Mesothelial cell of epicardium (in vitro differentiated cells): ENCODE results near the gene DDAH1. TPM values are rescaled to one million over a fixed set of nuclear protein-coding genes. Genes with fewer than 3 reads are reported as not detected.

Experiments
- DNase-seq, 2 experiments: peaks; one replicate each; pipeline ENCODE4 v3.0.0; 2021; ENCODE audit warnings: low spot score in 2 of 2; ENCODE audit not compliant: unreplicated experiment in 2 of 2
- H3K27ac Mint-ChIP-seq: 2 replicates; pipeline ENCODE4 v1.8.0; 2021; ENCODE audit warnings: mixed read lengths
- H3K27me3 Mint-ChIP-seq: 2 replicates; pipeline ENCODE4 v1.8.0; 2021; ENCODE audit warnings: low read depth, mixed read lengths
- H3K36me3 Mint-ChIP-seq: 2 replicates; pipeline ENCODE4 v1.8.0; 2021; ENCODE audit warnings: mixed read lengths
- H3K4me1 Mint-ChIP-seq: 2 replicates; pipeline ENCODE4 v1.8.0; 2021; ENCODE audit warnings: mixed read lengths
- H3K4me3 Mint-ChIP-seq: 2 replicates; pipeline ENCODE4 v1.8.0; 2021; ENCODE audit warnings: mild to moderate bottlenecking, moderate library complexity, mixed read lengths
- H3K9me3 Mint-ChIP-seq: 2 replicates; pipeline ENCODE4 v1.8.0; 2021; ENCODE audit warnings: mixed read lengths
- total RNA-seq: library from RNA; stranded (reverse); gene quantifications from 3 replicates; pipeline ENCODE4 v1.2.1, GENCODE V29; 2021
- TF ChIP-seq, protein P1 (sequence below): fragments of 200-600 bp; sonication (generic); IDR thresholded peaks from one replicate; pipeline ENCODE4 v1.5.0; 2021; ENCODE audit warnings: antibody characterized with exemption; ENCODE audit not compliant: unreplicated experiment

The DDAH1 gene
- total RNA-seq, 1 donor from 2014 or later, result 26.1 TPM

DNA sequence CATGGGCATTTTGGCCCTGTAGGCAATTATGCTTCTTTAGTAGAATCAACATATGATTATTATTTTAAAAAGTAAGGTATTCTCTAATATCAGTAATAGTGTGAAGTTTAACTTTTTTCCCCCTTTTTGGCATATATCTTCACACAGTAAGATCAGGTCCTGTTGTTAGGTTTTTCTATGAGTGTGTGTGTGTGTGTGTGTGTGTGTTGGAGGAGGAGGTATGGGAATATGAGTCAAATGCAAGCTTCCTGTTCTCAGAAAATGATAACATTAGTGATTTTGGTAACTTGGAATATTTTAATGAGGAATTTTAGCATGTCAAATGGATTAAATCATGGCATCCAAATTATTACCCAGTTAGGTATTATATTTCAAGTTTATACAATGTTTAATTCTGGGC, 122.8 kb downstream of the DDAH1 start:
- TF ChIP-seq, protein P1, sequence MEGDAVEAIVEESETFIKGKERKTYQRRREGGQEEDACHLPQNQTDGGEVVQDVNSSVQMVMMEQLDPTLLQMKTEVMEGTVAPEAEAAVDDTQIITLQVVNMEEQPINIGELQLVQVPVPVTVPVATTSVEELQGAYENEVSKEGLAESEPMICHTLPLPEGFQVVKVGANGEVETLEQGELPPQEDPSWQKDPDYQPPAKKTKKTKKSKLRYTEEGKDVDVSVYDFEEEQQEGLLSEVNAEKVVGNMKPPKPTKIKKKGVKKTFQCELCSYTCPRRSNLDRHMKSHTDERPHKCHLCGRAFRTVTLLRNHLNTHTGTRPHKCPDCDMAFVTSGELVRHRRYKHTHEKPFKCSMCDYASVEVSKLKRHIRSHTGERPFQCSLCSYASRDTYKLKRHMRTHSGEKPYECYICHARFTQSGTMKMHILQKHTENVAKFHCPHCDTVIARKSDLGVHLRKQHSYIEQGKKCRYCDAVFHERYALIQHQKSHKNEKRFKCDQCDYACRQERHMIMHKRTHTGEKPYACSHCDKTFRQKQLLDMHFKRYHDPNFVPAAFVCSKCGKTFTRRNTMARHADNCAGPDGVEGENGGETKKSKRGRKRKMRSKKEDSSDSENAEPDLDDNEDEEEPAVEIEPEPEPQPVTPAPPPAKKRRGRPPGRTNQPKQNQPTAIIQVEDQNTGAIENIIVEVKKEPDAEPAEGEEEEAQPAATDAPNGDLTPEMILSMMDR, result no peak
- no peak overlapping the region for H3K4me3 Mint-ChIP-seq
- peaks cover 17% of the 10 kb centered on the region for H3K4me1 Mint-ChIP-seq
- no peaks in the 10 kb centered on the region for H3K36me3 Mint-ChIP-seq
- no peaks in the 10 kb centered on the region for H3K9me3 Mint-ChIP-seq
- no peaks in the 10 kb centered on the region for H3K27me3 Mint-ChIP-seq
- no peak for DNase-seq
- H3K27ac Mint-ChIP-seq, result no peak overlapping the region

DNA sequence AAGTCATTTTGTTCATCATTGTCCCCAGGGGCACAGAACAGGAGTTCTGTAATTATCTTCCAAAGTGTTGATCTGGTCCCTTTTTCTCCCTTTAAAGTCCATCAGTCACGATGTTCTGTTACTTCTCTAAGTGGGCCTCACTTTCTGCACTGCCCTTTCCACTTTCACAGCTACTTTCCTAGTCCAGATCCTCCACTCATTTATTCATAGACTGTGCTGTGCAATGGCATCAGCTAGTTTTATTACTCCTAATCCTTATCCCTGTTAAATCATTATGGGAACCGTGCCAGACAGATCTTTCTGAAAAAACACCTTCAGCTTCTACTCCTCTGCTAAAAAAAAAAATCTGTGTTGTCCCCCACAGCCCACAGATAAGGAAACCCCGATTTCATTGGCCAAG, 124.5 kb downstream of the DDAH1 start:
- Mint-ChIP-seq H3K4me1 (peaks cover 17% of the 10 kb centered on the region), H3K9me3 (no peaks in the 10 kb centered on the region), H3K27me3 (no peaks in the 10 kb centered on the region), H3K36me3 (no peaks in the 10 kb centered on the region), H3K27ac (no peak overlapping the region), H3K4me3 (no peak overlapping the region)
- TF ChIP-seq, protein P1, result no peak
- DNase-seq, result no peak

DNA sequence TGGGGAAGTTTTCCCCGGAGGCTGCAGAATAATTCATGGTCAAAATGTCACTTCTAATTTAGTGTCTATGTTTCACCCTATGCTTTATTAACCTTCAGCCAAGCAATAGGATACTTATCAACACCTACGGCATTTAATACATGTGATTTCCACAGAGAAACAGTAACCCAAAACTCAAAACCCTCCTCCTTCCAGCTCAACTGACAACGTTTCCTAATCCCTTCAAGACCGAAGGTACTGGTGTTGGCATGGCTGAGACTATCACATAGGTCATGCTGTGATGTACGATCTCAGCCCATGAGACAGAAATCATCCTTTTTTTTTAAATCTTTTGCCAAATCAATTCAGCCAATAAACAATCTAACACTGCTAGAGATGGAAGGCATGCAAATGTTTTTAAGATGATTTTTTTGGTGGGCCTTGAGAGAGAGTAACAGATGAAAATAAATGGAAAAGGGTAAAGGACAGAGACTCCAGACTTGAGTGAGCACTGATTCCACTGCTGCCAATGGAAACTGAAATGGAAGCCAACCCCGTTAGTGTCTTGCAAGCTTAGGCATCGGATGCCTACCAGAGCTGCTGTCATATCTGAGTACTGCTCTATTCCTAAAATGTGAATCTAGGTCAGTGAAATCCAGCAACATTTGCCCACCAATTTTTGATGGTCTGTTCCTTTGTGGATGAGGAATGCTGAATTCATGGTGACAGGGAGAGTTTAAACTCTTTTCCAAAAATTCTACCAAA, 125.1 kb downstream of the DDAH1 start:
- no peak overlapping the region for H3K4me3 Mint-ChIP-seq
- TF ChIP-seq, protein P1, result no peak
- no peaks in the 10 kb centered on the region for H3K36me3 Mint-ChIP-seq
- no peaks in the 10 kb centered on the region for H3K27me3 Mint-ChIP-seq
- H3K27ac Mint-ChIP-seq, result no peak overlapping the region
- H3K4me1 Mint-ChIP-seq, result peaks cover 17% of the 10 kb centered on the region
- DNase-seq, result no peak
- no peaks in the 10 kb centered on the region for H3K9me3 Mint-ChIP-seq

- no peaks in the 10 kb centered on the region for H3K27me3 Mint-ChIP-seq
- peaks cover 4% of the 10 kb centered on the region for H3K36me3 Mint-ChIP-seq
- DNase-seq, result no peak
- TF ChIP-seq, protein P1, result no peak
- peaks cover 17% of the 10 kb centered on the region for H3K4me1 Mint-ChIP-seq
- peaks cover 2% of the 10 kb centered on the region for H3K9me3 Mint-ChIP-seq
- H3K27ac Mint-ChIP-seq, result no peak overlapping the region
- no peak overlapping the region for H3K4me3 Mint-ChIP-seq
Observed at GRCh38 chr1:85339089-85339488, 125.9 kb downstream of the DDAH1 start.

DNA sequence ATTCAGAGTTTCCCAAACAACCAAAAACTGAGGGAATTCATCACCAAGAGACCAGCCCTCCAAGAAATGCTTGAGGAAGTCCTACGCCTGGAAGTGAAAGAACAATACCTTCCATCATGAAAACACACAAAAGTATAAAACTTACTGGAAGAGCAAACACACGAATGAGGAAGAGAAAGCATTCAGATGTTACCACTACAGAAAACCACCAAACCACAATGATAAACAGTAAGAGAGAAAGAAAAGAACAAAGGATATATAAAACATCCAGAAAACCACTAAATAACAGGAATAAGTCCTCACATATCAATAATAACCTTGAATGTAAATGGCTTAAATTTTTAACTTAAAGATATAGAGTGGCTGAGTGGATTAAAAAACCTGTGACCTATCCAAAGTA, 130.0 kb downstream of the DDAH1 start:
- no peak overlapping the region for H3K27ac Mint-ChIP-seq
- H3K4me1 Mint-ChIP-seq, result peaks cover 9% of the 10 kb centered on the region
- no peak for DNase-seq
- no peaks in the 10 kb centered on the region for H3K27me3 Mint-ChIP-seq
- peaks cover 13% of the 10 kb centered on the region for H3K9me3 Mint-ChIP-seq
- TF ChIP-seq, protein P1, result no peak
- no peak overlapping the region for H3K4me3 Mint-ChIP-seq
- H3K36me3 Mint-ChIP-seq, result peaks cover 13% of the 10 kb centered on the region
